Measurements from ENCODE around the gene KCNMA1.

Gene KCNMA1

GRCh38 chr10:77309092-77309491 lies 328.5 kb downstream of the KCNMA1 start:
- Histone ChIP-seq H2AK5ac (ENCODE audit: low read length) (no peak overlapping the region), H4K5ac (ENCODE audit: low read length) (no peak overlapping the region), H3K4me3 (ENCODE audit: low read length) (no peak overlapping the region), H3K27me3 (ENCODE audit: insufficient read depth, low read length, poor library complexity) (no peaks in the 10 kb centered on the region), H3K9ac (ENCODE audit: low read length) (no peak overlapping the region), H3K4me2 (ENCODE audit: low read length) (no peak overlapping the region), H3K36me3 (ENCODE audit: control insufficient read depth, insufficient read depth, low read length) (no peaks in the 10 kb centered on the region), H3K79me2 (ENCODE audit: control insufficient read depth, insufficient read depth, low read length) (no peaks in the 10 kb centered on the region), H3K27ac (ENCODE audit: low read depth, low read length) (no peak overlapping the region), H2BK5ac (ENCODE audit: low read length) (no peak overlapping the region), H3K56ac (ENCODE audit: low read length) (no peak overlapping the region), H4K8ac (ENCODE audit: low read depth, low read length) (no peak overlapping the region), H3K4me1 (ENCODE audit: control insufficient read depth, low read depth, low read length) (no peaks in the 10 kb centered on the region), H2BK15ac (replicated peaks; ENCODE audit: low read depth) (no peak overlapping the region), H2BK120ac (ENCODE audit: low read depth, low read length) (no peak overlapping the region), H3K4ac (ENCODE audit: low read depth, low read length) (no peak overlapping the region), H3K79me1 (ENCODE audit: low read length) (no peaks in the 10 kb centered on the region), H3K23ac (ENCODE audit: low read length) (no peak overlapping the region), H3K18ac (ENCODE audit: low read length) (no peak overlapping the region)
- no CpG with 5 or more reads among the region's 6 CpGs for WGBS (ENCODE audit: extremely low coverage, insufficient coverage, low lambda C conversion rate)
- no peak for DNase-seq

GRCh38 chr10:77308084-77308732 lies 329.4 kb downstream of the KCNMA1 start:
- H3K79me2 ChIP-seq (ENCODE audit: control insufficient read depth, insufficient read depth, low read length) = no peaks in the 10 kb centered on the region
- H4K5ac ChIP-seq (ENCODE audit: low read length) = no peak overlapping the region
- H2BK15ac ChIP-seq (replicated peaks; ENCODE audit: low read depth) = no peak overlapping the region
- no peak overlapping the region for H4K8ac ChIP-seq (ENCODE audit: low read depth, low read length)
- no peaks in the 10 kb centered on the region for H3K27me3 ChIP-seq (ENCODE audit: insufficient read depth, low read length, poor library complexity)
- H2BK5ac ChIP-seq (ENCODE audit: low read length) = no peak overlapping the region
- no CpG with 5 or more reads among the region's 3 CpGs for WGBS (ENCODE audit: extremely low coverage, insufficient coverage, low lambda C conversion rate)
- DNase-seq = no peak
- no peak overlapping the region for H3K23ac ChIP-seq (ENCODE audit: low read length)
- no peak overlapping the region for H3K27ac ChIP-seq (ENCODE audit: low read depth, low read length)
- H3K18ac ChIP-seq (ENCODE audit: low read length) = no peak overlapping the region
- no peak overlapping the region for H2BK120ac ChIP-seq (ENCODE audit: low read depth, low read length)
- H3K4me2 ChIP-seq (ENCODE audit: low read length) = no peak overlapping the region
- no peak overlapping the region for H3K4me3 ChIP-seq (ENCODE audit: low read length)
- no peak overlapping the region for H2AK5ac ChIP-seq (ENCODE audit: low read length)
- no peaks in the 10 kb centered on the region for H3K36me3 ChIP-seq (ENCODE audit: control insufficient read depth, insufficient read depth, low read length)
- no peak overlapping the region for H3K56ac ChIP-seq (ENCODE audit: low read length)
- no peaks in the 10 kb centered on the region for H3K4me1 ChIP-seq (ENCODE audit: control insufficient read depth, low read depth, low read length)
- H3K9ac ChIP-seq (ENCODE audit: low read length) = no peak overlapping the region
- H3K4ac ChIP-seq (ENCODE audit: low read depth, low read length) = no peak overlapping the region
- H3K79me1 ChIP-seq (ENCODE audit: low read length) = no peaks in the 10 kb centered on the region

- no peak overlapping the region for H3K56ac ChIP-seq (ENCODE audit: low read length)
- H4K8ac ChIP-seq (ENCODE audit: low read depth, low read length) = no peak overlapping the region
- WGBS (ENCODE audit: extremely low coverage, insufficient coverage, low lambda C conversion rate) = no CpG with 5 or more reads among the region's 4 CpGs
- H3K4ac ChIP-seq (ENCODE audit: low read depth, low read length) = no peak overlapping the region
- H3K23ac ChIP-seq (ENCODE audit: low read length) = no peak overlapping the region
- no peaks in the 10 kb centered on the region for H3K27me3 ChIP-seq (ENCODE audit: insufficient read depth, low read length, poor library complexity)
- no peak overlapping the region for H3K4me3 ChIP-seq (ENCODE audit: low read length)
- H3K18ac ChIP-seq (ENCODE audit: low read length) = no peak overlapping the region
- H2BK15ac ChIP-seq (replicated peaks; ENCODE audit: low read depth) = no peak overlapping the region
- no peaks in the 10 kb centered on the region for H3K4me1 ChIP-seq (ENCODE audit: control insufficient read depth, low read depth, low read length)
- H3K4me2 ChIP-seq (ENCODE audit: low read length) = no peak overlapping the region
- H2BK120ac ChIP-seq (ENCODE audit: low read depth, low read length) = no peak overlapping the region
- H3K9ac ChIP-seq (ENCODE audit: low read length) = no peak overlapping the region
- H2AK5ac ChIP-seq (ENCODE audit: low read length) = no peak overlapping the region
- no peak overlapping the region for H4K5ac ChIP-seq (ENCODE audit: low read length)
- no peaks in the 10 kb centered on the region for H3K36me3 ChIP-seq (ENCODE audit: control insufficient read depth, insufficient read depth, low read length)
- H3K79me2 ChIP-seq (ENCODE audit: control insufficient read depth, insufficient read depth, low read length) = no peaks in the 10 kb centered on the region
- DNase-seq = no peak
- no peaks in the 10 kb centered on the region for H3K79me1 ChIP-seq (ENCODE audit: low read length)
- H2BK5ac ChIP-seq (ENCODE audit: low read length) = no peak overlapping the region
- no peak overlapping the region for H3K27ac ChIP-seq (ENCODE audit: low read depth, low read length)
Measured at GRCh38 chr10:77306666-77307065, 330.9 kb downstream of the KCNMA1 start.

- Histone ChIP-seq H3K4ac (ENCODE audit: low read depth, low read length) (no peak overlapping the region), H3K9ac (ENCODE audit: low read length) (no peak overlapping the region), H3K56ac (ENCODE audit: low read length) (no peak overlapping the region), H3K18ac (ENCODE audit: low read length) (no peak overlapping the region), H3K27me3 (ENCODE audit: insufficient read depth, low read length, poor library complexity) (no peaks in the 10 kb centered on the region), H3K27ac (ENCODE audit: low read depth, low read length) (no peak overlapping the region), H2BK15ac (replicated peaks; ENCODE audit: low read depth) (no peak overlapping the region), H3K79me1 (ENCODE audit: low read length) (no peaks in the 10 kb centered on the region), H4K8ac (ENCODE audit: low read depth, low read length) (no peak overlapping the region), H2BK5ac (ENCODE audit: low read length) (no peak overlapping the region), H3K36me3 (ENCODE audit: control insufficient read depth, insufficient read depth, low read length) (no peaks in the 10 kb centered on the region), H3K4me1 (ENCODE audit: control insufficient read depth, low read depth, low read length) (no peaks in the 10 kb centered on the region), H2AK5ac (ENCODE audit: low read length) (no peak overlapping the region), H3K79me2 (ENCODE audit: control insufficient read depth, insufficient read depth, low read length) (no peaks in the 10 kb centered on the region), H2BK120ac (ENCODE audit: low read depth, low read length) (no peak overlapping the region), H3K23ac (ENCODE audit: low read length) (no peak overlapping the region), H3K4me3 (ENCODE audit: low read length) (no peak overlapping the region), H4K5ac (ENCODE audit: low read length) (no peak overlapping the region), H3K4me2 (ENCODE audit: low read length) (no peak overlapping the region)
- no CpG with 5 or more reads among the region's 3 CpGs for WGBS (ENCODE audit: extremely low coverage, insufficient coverage, low lambda C conversion rate)
- DNase-seq = no peak
Measured at GRCh38 chr10:77305650-77306632, 331.7 kb downstream of the KCNMA1 start.

- H3K4me1 ChIP-seq (ENCODE audit: control insufficient read depth, low read depth, low read length) = no peaks in the 10 kb centered on the region
Measured at GRCh38 chr10:77304192-77304591, 333.4 kb downstream of the KCNMA1 start.

More at GRCh38 chr10:77304192-77304591, 333.4 kb downstream of the KCNMA1 start:
- Histone ChIP-seq H3K9ac (ENCODE audit: low read length) (no peak overlapping the region), H2BK120ac (ENCODE audit: low read depth, low read length) (no peak overlapping the region), H3K27ac (ENCODE audit: low read depth, low read length) (no peak overlapping the region), H3K23ac (ENCODE audit: low read length) (no peak overlapping the region), H3K4me3 (ENCODE audit: low read length) (no peak overlapping the region), H2BK5ac (ENCODE audit: low read length) (no peak overlapping the region), H3K36me3 (ENCODE audit: control insufficient read depth, insufficient read depth, low read length) (no peaks in the 10 kb centered on the region), H3K79me1 (ENCODE audit: low read length) (no peaks in the 10 kb centered on the region), H4K5ac (ENCODE audit: low read length) (no peak overlapping the region), H3K4me2 (ENCODE audit: low read length) (no peak overlapping the region), H3K4ac (ENCODE audit: low read depth, low read length) (no peak overlapping the region), H4K8ac (ENCODE audit: low read depth, low read length) (no peak overlapping the region), H2BK15ac (replicated peaks; ENCODE audit: low read depth) (no peak overlapping the region), H3K18ac (ENCODE audit: low read length) (no peak overlapping the region), H3K27me3 (ENCODE audit: insufficient read depth, low read length, poor library complexity) (no peaks in the 10 kb centered on the region), H3K79me2 (ENCODE audit: control insufficient read depth, insufficient read depth, low read length) (no peaks in the 10 kb centered on the region), H2AK5ac (ENCODE audit: low read length) (no peak overlapping the region), H3K56ac (ENCODE audit: low read length) (no peak overlapping the region)
- DNase-seq = no peak
- WGBS (ENCODE audit: extremely low coverage, insufficient coverage, low lambda C conversion rate) = no CpG with 5 or more reads among the region's 3 CpGs

All from mesendoderm (in vitro differentiated cells).